Tongue (tissue), 2 donors: Measurements from ENCODE around the gene SFN. TPM values are rescaled to one million over a fixed set of nuclear protein-coding genes. Genes with fewer than 3 reads are reported as not detected.
A peak's percentile ranks its signal among the peaks of the same experiment; 100 is the strongest.
"Not testable (repeated sequence)": the region's sequence is repeated elsewhere in the genome, so short reads cannot be mapped to it uniquely, and the experiment has no call there.

Experiments used
- DNase-seq: peaks from one replicate; pipeline ENCODE4 v3.0.0-alpha.2; 2015
- total RNA-seq: library from RNA; depleted of rRNA; stranded (reverse); fragments of >200 nt; gene quantifications from one replicate; pipeline ENCODE4 v1.2.3, GENCODE V29; 2014

The SFN gene
- 66.7 TPM for total RNA-seq

DNA sequence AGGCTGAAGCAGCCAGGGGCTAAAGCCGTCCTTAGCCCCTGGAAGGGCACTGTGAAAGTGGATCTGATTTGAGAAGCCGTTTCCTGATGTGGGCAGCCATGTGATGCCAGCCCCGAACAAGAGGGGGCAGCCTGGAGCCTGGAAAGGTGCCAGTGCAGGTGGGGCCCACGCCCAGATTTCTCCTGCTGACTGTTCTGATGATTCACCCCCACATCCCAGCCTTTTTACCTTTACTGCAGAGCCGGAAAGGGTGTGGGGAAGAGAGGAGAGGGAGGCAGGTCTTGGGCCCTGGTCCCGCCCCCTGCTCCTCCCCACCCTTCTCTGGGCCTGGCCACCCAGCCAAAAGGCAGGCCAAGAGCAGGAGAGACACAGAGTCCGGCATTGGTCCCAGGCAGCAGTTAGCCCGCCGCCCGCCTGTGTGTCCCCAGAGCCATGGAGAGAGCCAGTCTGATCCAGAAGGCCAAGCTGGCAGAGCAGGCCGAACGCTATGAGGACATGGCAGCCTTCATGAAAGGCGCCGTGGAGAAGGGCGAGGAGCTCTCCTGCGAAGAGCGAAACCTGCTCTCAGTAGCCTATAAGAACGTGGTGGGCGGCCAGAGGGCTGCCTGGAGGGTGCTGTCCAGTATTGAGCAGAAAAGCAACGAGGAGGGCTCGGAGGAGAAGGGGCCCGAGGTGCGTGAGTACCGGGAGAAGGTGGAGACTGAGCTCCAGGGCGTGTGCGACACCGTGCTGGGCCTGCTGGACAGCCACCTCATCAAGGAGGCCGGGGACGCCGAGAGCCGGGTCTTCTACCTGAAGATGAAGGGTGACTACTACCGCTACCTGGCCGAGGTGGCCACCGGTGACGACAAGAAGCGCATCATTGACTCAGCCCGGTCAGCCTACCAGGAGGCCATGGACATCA, at the start of gene SFN:
SFN (plus strand) TSS at position 369 of the 904 bp plus-strand sequence; CDS start at position 433, 64 bp downstream.
- peak; percentile 58 for DNase-seq

- no peak for DNase-seq
These were observed 48.6 kb upstream of the SFN start for GRCh38 chr1:26814377-26814776.

- no peak for DNase-seq
These were observed 48.1 kb upstream of the SFN start for GRCh38 chr1:26814893-26815292.

DNA sequence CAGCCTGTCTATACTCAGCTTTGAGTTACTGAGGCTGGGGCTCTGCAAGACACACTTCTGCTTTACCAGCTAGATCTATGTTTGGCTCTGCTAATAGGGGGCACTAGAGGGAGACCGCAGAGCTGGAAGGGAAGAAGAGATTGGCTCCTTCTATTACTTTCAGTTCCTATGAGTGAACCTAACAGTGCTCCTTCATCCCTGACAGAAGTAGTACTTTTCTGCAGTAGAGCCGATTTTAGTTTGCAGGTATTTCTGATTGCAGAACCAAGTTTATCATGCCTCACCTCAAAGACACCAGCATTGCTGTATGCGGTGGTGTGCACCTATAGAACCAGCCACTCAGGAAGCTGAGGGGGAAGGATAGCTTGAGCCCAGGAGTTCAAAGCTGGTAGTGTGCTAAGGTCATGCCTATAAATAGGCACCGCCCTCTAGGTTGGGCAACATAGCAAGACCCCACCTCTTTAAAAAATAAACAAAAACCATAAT, 42.1 kb upstream of the SFN start:
- no peak for DNase-seq

DNA sequence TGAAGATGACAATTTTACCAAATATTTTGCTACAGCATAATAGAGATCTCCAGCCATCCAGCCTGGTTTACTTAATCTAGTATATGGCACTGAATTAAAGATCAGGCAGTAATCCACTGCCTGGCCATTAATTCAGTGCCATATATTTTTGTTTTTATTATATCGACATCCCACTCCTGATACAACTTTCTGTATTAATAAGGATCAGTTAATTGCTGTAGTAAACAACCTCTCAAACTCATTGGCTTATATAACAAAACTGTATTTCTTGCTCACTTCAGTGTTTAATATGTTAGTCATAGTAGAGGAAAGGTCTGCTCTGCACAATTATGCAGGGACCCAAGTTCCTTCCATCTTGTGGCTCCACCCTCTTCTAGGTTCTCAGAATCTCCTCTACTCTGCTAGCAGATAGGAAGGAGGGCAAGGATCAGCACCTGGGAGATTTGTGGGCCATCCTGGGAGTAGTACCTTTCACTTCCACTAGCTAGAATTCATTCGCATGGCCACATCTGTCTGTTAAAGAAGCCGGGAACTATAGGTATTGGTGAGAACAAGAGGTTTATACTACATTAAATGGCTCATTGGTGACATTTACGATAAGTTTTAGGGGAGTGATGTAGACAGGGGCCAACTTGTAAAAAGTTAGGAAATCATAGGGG, 40.1 kb upstream of the SFN start:
- DNase-seq: no peak

GRCh38 chr1:26824731-26825130, 38.2 kb upstream of the SFN start:
- peak; percentile 45 for DNase-seq

- peak; percentile 80 for DNase-seq
These were observed 36.5 kb upstream of the SFN start, which contains the start of gene ZDHHC18 for GRCh38 chr1:26826261-26827105. ZDHHC18 (plus strand) TSS chr1:26826688; CDS start chr1:26826805, 117 bp downstream.

DNA sequence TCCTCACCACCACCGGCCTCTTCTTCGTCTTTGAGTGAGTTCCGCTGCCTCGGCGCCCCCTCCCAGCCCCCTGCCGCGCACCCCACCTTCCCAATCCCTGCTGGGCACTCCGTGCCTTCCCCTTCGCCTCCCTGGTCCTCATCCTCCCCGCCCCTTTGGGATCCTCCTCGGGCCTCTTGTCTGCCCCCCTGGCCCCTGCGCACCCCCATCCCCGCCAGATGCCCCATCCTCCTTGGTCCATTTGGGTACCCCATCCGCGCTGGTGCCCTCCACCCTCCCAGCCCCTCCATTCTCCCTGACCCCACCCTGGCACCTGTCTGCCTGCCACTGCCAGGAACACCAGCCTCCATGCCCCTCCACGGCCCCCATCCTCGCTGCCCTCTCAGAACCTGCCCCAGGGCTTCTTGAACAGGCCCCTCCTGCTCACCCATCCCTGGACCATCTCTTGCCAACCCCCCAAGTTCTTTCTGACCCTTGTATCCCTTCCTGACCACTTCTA, 35.8 kb upstream of the SFN start:
- DNase-seq: no peak

DNA sequence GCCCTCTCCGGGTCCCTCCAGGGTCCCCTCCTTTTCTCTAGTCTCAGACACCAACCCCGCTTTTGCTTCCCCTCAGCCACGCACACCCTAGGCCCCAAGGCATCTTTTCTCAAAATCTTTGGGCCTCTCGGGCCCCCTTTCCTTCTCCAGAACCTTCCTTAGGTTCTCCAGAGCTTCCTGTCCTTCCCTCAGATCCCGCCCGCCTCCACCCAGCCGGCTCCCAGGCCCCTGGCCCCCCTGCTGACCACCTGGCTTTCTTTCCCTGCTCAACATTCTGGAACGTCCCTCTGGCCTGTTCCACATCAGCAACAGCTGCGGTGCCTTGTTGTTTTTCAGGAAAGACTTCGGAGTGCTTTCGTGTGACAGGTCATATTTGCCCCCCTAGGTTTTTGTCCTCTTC, 35.3 kb upstream of the SFN start:
- peak; percentile 56 for DNase-seq

DNA sequence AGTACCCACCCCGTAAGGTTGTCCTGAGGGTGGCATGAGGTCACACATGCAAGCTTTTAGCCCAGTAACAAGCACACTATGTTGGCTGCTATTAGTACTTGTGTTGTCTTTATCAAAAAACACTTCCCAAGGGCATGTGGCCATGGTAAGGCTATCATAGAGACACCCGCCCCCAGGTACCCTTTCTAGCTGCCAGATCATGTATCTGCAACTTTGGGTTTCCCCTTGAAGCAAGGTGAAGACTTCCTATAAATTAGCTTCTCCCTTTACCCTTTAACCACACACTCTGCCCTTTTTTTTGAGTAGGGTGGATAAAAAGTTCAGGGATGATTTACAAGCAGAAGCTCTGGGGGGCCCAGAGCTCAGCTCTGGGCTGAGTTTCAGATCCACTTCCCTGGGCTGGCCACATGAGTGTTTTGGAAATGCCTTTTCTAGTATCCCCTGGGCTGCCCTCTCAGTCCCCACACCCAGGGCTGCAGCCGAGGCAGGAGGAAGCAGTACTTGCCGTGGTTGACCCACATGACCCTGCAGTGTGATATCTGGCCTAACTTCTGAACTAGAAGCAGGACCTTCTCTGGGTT, 34.4 kb upstream of the SFN start:
- DNase-seq: no peak

DNA sequence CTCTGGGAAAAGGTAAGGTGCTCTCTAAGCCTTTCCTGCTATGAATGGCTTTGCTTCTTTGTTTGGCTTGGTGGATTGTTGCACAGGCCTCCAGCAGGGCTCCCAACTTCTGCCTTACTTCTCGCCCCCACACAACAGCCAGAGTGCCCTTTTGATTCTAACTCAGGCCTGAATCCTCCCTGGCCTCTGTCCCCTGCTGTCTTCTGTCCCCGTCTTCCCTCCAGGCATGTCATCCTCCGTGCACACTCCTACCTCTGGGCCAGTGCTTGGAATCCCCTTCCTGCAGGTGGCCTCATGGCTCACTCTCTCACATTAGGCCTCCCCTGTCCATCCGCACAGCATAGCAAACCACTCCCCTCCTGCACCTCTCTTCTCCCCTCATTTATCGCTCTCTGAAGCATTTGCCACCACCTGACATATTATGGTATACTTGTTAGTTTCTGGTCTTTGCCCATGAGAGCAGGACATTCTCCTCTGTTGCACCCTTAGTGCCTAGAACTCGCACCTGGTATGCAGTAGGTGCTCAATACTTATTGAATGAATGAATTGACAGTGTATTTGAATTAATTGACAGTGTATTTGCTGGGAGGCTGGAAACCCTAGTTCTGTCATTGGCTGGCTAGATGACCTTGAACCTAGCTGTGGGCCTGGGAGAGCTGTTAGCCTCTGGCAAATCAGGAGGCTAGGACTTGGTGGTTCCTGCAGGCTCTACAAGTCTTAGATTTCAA, 33.6 kb upstream of the SFN start:
- DNase-seq: no peak

DNA sequence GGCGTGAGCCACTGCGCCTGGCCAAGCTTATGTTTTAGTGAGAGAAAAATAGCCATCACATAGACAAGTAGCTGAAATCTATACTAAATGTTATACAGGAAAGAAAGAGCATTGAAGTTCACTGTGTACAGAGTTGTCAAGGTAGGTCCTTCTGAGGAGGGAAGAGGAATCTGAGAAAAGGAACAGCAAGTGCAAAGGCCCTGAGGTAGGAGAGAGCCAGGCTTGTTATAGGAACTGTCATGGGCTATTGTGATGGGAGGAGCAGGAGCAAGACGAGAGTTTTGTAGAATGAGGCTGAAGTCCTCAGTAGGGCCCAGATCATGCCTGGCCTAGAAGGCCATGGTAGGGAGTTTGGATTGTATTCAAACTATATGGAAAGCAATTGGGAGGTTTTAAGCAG, 31.9 kb upstream of the SFN start:
- no peak for DNase-seq

DNA sequence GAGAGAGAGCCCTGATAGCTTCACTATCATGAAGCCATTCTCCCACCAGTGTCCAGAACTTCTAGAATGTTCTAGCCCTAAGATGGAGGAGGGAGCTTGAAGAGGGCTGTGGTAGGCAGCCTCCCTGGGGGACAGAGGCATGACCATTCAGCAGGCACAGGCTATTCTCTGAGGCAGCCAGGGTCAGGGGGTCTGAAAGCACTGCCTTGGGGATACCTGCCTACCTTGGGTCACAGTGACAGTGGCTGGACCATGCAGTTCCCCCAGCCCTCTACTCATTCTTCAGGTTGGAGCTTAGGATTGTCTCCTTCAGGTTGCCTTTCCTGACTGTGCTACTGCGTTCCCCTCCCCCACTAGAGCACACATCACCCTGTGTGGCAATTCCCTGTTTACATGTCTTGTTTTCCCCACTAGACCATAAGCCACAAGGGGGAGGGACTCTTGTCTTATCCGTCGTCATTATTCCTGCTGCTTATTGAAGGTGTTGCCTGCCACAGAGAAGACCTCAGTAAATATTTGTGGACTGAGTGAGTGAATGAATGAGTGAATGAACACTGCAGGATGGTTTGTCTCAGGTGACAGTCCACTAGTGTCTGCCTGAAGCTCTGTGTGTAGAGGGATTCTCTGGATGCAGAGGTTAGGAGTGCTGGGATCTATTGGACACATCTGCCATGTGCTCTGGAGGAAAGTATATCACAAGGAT, 31.3 kb upstream of the SFN start:
- no peak for DNase-seq

GRCh38 chr1:26832249-26832960, 30.5 kb upstream of the SFN start:
- no peak for DNase-seq

DNA sequence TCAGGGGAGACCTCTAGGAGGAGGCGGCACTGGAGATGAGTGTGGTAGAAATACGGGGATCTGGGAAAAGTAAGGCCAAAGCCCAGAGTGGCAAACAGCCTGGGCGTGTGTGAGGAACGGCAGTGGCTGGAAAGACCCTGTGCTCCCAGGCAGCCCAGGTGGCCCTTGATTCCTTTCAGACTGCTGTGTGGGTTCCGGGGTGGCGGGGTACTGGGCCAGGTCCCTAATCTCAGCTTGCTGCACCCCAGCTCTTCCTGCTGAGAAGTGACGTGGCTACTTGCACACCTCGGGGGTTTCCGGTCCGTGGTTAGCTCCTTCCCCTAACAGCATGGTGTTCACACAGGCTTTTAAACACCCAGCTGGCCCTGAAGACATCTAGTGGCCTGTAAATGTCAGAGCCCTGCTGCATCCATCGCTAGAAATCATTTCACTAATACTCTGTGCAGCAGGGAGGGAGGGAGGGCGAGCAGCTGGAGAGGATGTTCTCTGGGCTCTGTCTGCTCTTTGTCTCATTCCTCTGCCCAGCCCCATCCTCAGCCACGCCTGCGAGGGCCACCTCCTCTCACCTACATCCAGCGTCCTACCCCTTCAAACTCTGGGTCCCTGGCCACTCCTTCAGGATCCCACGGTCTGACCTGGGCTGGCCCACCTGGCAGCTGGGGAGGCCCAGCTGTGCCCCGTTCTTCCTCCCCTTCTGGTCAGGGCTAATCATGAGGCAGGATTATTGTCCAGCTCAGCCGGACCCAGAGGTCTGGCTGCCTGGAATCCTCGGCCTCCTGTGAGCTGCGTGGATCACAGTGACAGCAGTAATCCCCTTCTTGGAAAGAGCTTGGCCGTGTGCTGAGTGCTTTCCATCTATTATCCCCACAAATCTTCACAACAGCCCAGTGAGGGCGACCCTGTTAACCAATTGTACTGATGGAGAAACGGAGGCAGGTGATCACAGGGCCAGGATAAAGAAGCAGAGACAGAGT, 29.2 kb upstream of the SFN start:
- DNase-seq: no peak

GRCh38 chr1:26837665-26838064, 25.3 kb upstream of the SFN start:
- not testable (repeated sequence) for DNase-seq

DNA sequence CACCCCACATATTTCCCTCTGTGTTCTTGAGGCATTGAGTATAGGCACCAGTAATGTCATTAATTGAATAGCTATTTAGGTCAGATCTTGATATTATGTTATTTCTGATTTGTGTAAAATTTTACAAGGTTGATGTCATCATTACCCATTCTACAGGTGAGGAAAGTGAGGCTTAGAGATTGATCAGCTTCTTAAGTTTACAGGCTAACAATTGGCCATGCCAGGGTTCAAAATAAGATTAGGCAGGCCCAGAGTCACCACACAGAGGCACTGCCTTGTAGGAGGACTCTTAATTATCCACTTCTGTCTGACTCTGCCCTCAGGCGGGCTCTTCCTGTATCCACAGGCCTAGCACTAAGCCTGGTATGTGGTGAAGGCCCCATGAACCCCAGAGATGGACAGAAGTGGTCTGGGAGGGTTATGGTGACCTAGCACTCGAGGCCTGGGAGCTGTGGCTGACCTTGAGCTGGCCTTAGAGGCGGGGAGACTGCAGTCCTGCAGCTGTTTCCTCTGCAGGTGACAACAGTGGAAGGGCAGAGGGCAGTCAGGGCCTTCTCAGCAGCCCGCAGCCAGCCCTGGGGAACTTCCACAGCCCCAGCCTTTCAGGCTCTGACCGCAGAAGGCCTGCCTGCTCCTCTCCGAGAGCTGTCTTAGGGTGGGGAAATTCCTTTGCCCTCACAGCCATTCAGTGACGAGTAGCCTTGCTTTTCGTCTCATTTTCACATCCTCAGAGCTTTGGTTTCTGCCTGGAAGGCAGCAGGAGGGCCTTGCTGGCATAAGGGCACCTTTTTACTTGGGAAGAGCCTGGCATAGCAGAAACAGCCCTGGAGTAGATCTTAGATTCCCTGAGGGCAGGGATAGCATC, 24.2 kb upstream of the SFN start:
- no peak for DNase-seq

- no peak for DNase-seq
These were observed 23.6 kb upstream of the SFN start for GRCh38 chr1:26839339-26839722.
